WTC11 (cell line): Measurements from ENCODE around the gene TMPRSS3. TPM values are rescaled to one million over a fixed set of nuclear protein-coding genes. Genes with fewer than 3 reads are reported as not detected.
A peak's percentile ranks its signal among the peaks of the same experiment; 100 is the strongest.

Source experiments
- ATAC-seq: fragments of 200-7000 bp; cut with Tn5 transposase; 2 replicates; pipeline ENCODE4 v1.10.0; 2021; ENCODE audit warnings: mild to moderate bottlenecking, moderate library complexity
- CTCF ChIA-PET: fragments of 300-600 bp; sonication (Branson Sonifier 250); formaldehyde crosslinking; loops from one replicate; lab custom pipeline; 2021; ENCODE audit warnings: antibody characterized with exemption; lab: Charles Lee
- POLR2A ChIA-PET: fragments of 350-600 bp; sonication (Branson Sonifier 250); formaldehyde crosslinking; loops from one replicate; lab custom pipeline; 2021; ENCODE audit warnings: antibody characterized with exemption; lab: Charles Lee
- DNase-seq: peaks from one replicate; pipeline ENCODE4 v3.0.0; 2021; ENCODE audit warnings: low spot score
- H3K27ac Mint-ChIP-seq: 2 replicates; pipeline ENCODE4 v1.8.0; 2021; ENCODE audit warnings: mixed read lengths
- H3K27me3 Mint-ChIP-seq: 2 replicates; pipeline ENCODE4 v1.8.0; 2021; ENCODE audit warnings: low read depth, mild to moderate bottlenecking, moderate library complexity, mixed read lengths
- H3K36me3 Mint-ChIP-seq: 2 replicates; pipeline ENCODE4 v1.8.0; 2021; ENCODE audit warnings: mixed read lengths
- H3K4me1 Mint-ChIP-seq: 2 replicates; pipeline ENCODE4 v1.8.0; 2022; ENCODE audit warnings: mixed read lengths
- H3K4me3 Mint-ChIP-seq: 2 replicates; pipeline ENCODE4 v1.8.0; 2021; ENCODE audit warnings: mild to moderate bottlenecking, moderate library complexity, mixed read lengths
- H3K9me3 Mint-ChIP-seq: 2 replicates; pipeline ENCODE4 v1.8.0; 2021; ENCODE audit warnings: mixed read lengths
- EMX1 ChIP-seq: fragments of 250-450 bp; sonication (Bioruptor Pico); IDR thresholded peaks from 2 replicates; pipeline ENCODE4 v1.8.0; 2021; ENCODE audit warnings: mild to moderate bottlenecking
- TCF7 ChIP-seq: sonication (generic); formaldehyde crosslinking; IDR thresholded peaks from 2 replicates; pipeline ENCODE4 v1.8.0; 2022; ENCODE audit warnings: mild to moderate bottlenecking, low read depth, missing genetic modification reagents, moderate library complexity
- ZNF138 ChIP-seq: sonication (generic); formaldehyde crosslinking; conservative IDR thresholded peaks from 2 replicates; pipeline ENCODE4 v1.8.1; 2022; ENCODE audit warnings: mild to moderate bottlenecking, moderate library complexity, missing genetic modification reagents
- total RNA-seq: library from RNA; stranded (reverse); gene quantifications from 3 replicates; pipeline ENCODE4 v1.2.3, GENCODE V29; 2021
- TF ChIP-seq, protein P1 (sequence below): fragments of 250-450 bp; sonication (Bioruptor Pico); IDR thresholded peaks from 2 replicates; pipeline ENCODE4 v1.9.0; 2021; ENCODE audit warnings: moderate library complexity, mild to moderate bottlenecking, inconsistent platforms, borderline replicate concordance
- TF ChIP-seq, protein P2 (sequence below): sonication (generic); formaldehyde crosslinking; IDR thresholded peaks from 2 replicates; pipeline ENCODE4 v1.8.1; 2022; ENCODE audit warnings: mild to moderate bottlenecking, moderate library complexity, missing genetic modification reagents
- TF ChIP-seq, protein P3 (sequence below): sonication (generic); formaldehyde crosslinking; IDR thresholded peaks from 2 replicates; pipeline ENCODE4 v1.8.0; 2022; ENCODE audit warnings: missing genetic modification reagents
- TF ChIP-seq, protein P4 (sequence below): sonication (generic); formaldehyde crosslinking; IDR thresholded peaks from 2 replicates; pipeline ENCODE4 v1.8.0; 2022; ENCODE audit warnings: mild to moderate bottlenecking, missing genetic modification reagents
- TF ChIP-seq, protein P5 (sequence below): fragments of 200-600 bp; IDR thresholded peaks from 2 replicates; pipeline ENCODE4 v1.8.0; 2022; ENCODE audit warnings: antibody characterized with exemption
- TF ChIP-seq, protein P6 (sequence below): sonication (generic); formaldehyde crosslinking; conservative IDR thresholded peaks from 2 replicates; pipeline ENCODE4 v1.8.1; 2022; ENCODE audit warnings: mild to moderate bottlenecking, missing genetic modification reagents

TMPRSS3 gene
- total RNA-seq, 1 experiment from 2014 or later: 0.39 TPM

DNA sequence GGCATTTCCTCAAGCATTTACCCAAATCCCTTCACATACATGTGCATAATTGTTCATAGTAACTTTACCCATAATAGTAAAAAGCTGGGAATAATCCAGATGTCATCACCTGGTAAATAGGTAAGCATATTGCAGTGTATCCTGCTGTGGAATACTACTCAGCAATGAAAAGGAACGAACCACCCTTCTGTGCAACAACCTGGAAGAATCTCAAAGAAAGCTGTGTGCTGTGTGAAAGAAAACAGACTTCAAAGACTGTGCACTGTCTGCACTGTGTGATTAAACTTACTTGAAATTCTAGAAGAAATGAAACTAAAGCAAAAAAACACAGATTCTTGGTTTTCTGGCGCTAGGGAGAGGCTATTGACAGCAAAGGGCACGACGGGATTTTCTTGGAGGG is 58.6 kb downstream of the TMPRSS3 start:
- Mint-ChIP-seq H3K27ac (peak overlapping the region; percentile 97), H3K9me3 (peaks cover 18% of the 10 kb centered on the region), H3K4me3 (peak overlapping the region; percentile 40; the same call in 1 of the 2 replicates)
- ATAC-seq (no peak), DNase-seq (no peak)
- TF ChIP-seq EMX1: no peak
- TF ChIP-seq, all 79 proteins: peak for 0
- ChIA-PET POLR2A (no interaction called here), CTCF (interaction anchor here (0.6 to 4.4 kb wide), 20 partner anchors 13 to 725 kb away, joined by 3 to 165 read pairs (median 6); partner anchors contain the start of genes TFF2, TFF3 and UBASH3A)
- peaks cover 3% of the 10 kb centered on the region; the same call in 1 of the 2 replicates for H3K27me3 Mint-ChIP-seq
- H3K36me3 Mint-ChIP-seq: peaks cover 6% of the 10 kb centered on the region
- peaks cover 39% of the 10 kb centered on the region for H3K4me1 Mint-ChIP-seq

DNA sequence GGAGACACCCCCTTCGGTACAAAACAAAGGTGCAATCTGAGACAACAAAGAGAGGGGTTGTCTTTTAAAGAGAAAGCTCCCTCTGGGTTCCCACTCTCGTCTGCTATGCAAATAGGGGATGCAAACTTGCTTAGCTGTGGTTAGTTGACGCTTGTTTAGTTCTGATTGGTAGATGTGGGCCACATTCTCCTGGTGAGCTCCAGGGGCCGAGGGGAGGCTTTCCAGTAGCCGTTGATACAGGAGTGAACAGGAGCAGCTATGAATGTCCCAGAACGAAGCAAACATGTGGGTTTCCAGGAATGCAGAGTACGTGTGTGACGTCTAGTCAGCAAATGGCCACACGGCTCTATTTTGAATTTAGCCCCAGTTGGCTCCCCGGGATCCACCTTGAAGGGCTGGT is 59.8 kb downstream of the TMPRSS3 start:
- ATAC-seq: peak; percentile 90
- TF ChIP-seq ZNF138 (CRISPR knock-in tag) (no peak), TCF7 (CRISPR knock-in tag) (no peak)
- TF ChIP-seq, protein P1, sequence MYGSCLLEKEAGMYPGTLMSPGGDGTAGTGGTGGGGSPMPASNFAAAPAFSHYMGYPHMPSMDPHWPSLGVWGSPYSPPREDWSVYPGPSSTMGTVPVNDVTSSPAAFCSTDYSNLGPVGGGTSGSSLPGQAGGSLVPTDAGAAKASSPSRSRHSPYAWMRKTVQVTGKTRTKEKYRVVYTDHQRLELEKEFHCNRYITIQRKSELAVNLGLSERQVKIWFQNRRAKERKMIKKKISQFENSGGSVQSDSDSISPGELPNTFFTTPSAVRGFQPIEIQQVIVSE (CRISPR knock-in tag): no peak
- TF ChIP-seq, protein P2, sequence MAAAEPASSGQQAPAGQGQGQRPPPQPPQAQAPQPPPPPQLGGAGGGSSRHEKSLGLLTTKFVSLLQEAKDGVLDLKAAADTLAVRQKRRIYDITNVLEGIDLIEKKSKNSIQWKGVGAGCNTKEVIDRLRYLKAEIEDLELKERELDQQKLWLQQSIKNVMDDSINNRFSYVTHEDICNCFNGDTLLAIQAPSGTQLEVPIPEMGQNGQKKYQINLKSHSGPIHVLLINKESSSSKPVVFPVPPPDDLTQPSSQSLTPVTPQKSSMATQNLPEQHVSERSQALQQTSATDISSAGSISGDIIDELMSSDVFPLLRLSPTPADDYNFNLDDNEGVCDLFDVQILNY (CRISPR knock-in tag): no peak
- TF ChIP-seq, protein P3, sequence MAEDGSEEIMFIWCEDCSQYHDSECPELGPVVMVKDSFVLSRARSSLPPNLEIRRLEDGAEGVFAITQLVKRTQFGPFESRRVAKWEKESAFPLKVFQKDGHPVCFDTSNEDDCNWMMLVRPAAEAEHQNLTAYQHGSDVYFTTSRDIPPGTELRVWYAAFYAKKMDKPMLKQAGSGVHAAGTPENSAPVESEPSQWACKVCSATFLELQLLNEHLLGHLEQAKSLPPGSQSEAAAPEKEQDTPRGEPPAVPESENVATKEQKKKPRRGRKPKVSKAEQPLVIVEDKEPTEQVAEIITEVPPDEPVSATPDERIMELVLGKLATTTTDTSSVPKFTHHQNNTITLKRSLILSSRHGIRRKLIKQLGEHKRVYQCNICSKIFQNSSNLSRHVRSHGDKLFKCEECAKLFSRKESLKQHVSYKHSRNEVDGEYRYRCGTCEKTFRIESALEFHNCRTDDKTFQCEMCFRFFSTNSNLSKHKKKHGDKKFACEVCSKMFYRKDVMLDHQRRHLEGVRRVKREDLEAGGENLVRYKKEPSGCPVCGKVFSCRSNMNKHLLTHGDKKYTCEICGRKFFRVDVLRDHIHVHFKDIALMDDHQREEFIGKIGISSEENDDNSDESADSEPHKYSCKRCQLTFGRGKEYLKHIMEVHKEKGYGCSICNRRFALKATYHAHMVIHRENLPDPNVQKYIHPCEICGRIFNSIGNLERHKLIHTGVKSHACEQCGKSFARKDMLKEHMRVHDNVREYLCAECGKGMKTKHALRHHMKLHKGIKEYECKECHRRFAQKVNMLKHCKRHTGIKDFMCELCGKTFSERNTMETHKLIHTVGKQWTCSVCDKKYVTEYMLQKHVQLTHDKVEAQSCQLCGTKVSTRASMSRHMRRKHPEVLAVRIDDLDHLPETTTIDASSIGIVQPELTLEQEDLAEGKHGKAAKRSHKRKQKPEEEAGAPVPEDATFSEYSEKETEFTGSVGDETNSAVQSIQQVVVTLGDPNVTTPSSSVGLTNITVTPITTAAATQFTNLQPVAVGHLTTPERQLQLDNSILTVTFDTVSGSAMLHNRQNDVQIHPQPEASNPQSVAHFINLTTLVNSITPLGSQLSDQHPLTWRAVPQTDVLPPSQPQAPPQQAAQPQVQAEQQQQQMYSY (CRISPR knock-in tag): no peak
- Mint-ChIP-seq H3K36me3 (peaks cover 18% of the 10 kb centered on the region), H3K27ac (peak overlapping the region; percentile 97), H3K9me3 (peaks cover 31% of the 10 kb centered on the region), H3K27me3 (peaks cover 12% of the 10 kb centered on the region), H3K4me3 (peak overlapping the region; percentile 45), H3K4me1 (peaks cover 38% of the 10 kb centered on the region)
- ChIA-PET POLR2A (interaction anchor here (0.8 kb wide), 1 partner anchor 92 kb away, joined by 3 read pairs; no protein-coding TSS in a partner anchor), CTCF (interaction anchor here (0.7 to 4.4 kb wide), 13 partner anchors 10 to 723 kb away, joined by 3 to 165 read pairs (median 4); partner anchors contain the start of gene TFF3)
- peak; percentile 58 for DNase-seq

DNA sequence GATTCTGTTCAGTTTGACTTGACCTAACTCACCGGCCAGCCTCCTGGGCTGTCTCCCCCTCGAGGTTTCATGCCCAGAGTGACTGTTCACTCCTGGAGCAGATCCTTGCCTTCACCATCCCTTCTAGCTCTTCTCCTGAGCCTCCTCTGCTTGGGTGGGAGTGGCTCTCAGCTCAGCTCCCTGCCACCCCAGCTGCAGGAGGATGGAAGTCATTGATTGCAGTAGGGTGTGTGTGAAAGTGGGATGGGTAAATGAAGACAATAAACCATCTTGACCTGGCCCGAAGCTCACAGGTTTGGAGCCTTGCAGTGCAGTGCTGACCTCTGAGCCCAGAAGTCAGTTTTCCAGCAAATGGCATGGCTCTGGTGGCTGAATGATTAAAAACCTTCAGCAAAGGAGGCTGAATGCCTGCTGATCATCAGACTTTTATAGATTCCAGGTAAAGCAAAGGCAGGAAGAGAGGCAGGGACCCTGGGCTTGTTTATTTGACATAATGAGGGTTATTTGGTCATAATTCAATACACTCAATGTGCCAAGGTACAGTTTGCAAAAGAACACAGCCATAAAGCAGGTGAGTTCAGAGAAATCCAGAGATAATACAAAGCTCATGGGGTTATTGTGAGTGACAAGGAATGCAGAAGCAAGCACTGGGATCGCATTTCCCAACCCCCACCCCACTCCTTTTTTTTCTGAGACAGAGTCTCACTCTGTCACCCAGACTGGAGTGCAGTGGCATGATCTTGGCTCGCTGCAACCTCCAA is 63.1 kb downstream of the TMPRSS3 start:
- POLR2A ChIA-PET: interaction anchor here (0.6 kb wide), 1 partner anchor 131 kb away, joined by 3 read pairs; no protein-coding TSS in a partner anchor
- CTCF ChIA-PET: no interaction called here
- TF ChIP-seq, protein P4, sequence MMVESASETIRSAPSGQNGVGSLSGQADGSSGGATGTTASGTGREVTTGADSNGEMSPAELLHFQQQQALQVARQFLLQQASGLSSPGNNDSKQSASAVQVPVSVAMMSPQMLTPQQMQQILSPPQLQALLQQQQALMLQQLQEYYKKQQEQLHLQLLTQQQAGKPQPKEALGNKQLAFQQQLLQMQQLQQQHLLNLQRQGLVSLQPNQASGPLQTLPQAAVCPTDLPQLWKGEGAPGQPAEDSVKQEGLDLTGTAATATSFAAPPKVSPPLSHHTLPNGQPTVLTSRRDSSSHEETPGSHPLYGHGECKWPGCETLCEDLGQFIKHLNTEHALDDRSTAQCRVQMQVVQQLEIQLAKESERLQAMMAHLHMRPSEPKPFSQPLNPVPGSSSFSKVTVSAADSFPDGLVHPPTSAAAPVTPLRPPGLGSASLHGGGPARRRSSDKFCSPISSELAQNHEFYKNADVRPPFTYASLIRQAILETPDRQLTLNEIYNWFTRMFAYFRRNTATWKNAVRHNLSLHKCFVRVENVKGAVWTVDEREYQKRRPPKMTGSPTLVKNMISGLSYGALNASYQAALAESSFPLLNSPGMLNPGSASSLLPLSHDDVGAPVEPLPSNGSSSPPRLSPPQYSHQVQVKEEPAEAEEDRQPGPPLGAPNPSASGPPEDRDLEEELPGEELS (CRISPR knock-in tag): no peak
- TF ChIP-seq, protein P5, sequence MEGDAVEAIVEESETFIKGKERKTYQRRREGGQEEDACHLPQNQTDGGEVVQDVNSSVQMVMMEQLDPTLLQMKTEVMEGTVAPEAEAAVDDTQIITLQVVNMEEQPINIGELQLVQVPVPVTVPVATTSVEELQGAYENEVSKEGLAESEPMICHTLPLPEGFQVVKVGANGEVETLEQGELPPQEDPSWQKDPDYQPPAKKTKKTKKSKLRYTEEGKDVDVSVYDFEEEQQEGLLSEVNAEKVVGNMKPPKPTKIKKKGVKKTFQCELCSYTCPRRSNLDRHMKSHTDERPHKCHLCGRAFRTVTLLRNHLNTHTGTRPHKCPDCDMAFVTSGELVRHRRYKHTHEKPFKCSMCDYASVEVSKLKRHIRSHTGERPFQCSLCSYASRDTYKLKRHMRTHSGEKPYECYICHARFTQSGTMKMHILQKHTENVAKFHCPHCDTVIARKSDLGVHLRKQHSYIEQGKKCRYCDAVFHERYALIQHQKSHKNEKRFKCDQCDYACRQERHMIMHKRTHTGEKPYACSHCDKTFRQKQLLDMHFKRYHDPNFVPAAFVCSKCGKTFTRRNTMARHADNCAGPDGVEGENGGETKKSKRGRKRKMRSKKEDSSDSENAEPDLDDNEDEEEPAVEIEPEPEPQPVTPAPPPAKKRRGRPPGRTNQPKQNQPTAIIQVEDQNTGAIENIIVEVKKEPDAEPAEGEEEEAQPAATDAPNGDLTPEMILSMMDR: no peak
- TF ChIP-seq, protein P6, sequence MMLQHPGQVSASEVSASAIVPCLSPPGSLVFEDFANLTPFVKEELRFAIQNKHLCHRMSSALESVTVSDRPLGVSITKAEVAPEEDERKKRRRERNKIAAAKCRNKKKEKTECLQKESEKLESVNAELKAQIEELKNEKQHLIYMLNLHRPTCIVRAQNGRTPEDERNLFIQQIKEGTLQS (CRISPR knock-in tag): no peak
- Mint-ChIP-seq H3K27me3 (peaks cover 25% of the 10 kb centered on the region), H3K4me3 (no peak overlapping the region), H3K4me1 (peaks cover 36% of the 10 kb centered on the region), H3K27ac (no peak overlapping the region), H3K36me3 (peaks cover 39% of the 10 kb centered on the region), H3K9me3 (peaks cover 49% of the 10 kb centered on the region)
- no peak for ATAC-seq
- DNase-seq: no peak
